ENCODE measurements around the gene CAMTA1.

The CAMTA1 gene

GRCh38 chr1:7098641-7099040, 313.4 kb downstream of the CAMTA1 start:
- Histone ChIP-seq H3K9ac (ENCODE audit: low read length) (no peak overlapping the region), H3K4me2 (ENCODE audit: low read depth, low read length) (no peak overlapping the region), H4K20me1 (ENCODE audit: insufficient read depth, low read length) (no peaks in the 10 kb centered on the region), H3K4me1 (ENCODE audit: low read length) (no peaks in the 10 kb centered on the region), H2AFZ (ENCODE audit: low read length) (no peak overlapping the region), H3K36me3 (replicated peaks; ENCODE audit: insufficient read depth, low read length) (no peaks in the 10 kb centered on the region), H3K9me2 (replicated peaks; ENCODE audit: insufficient read depth, low read length) (no peaks in the 10 kb centered on the region), H3K9me3 (replicated peaks; ENCODE audit: insufficient read depth, low read length) (no peaks in the 10 kb centered on the region), H3K79me2 (ENCODE audit: low read length) (no peaks in the 10 kb centered on the region), H3F3A (ENCODE audit: insufficient read depth, low read length) (no peaks in the 10 kb centered on the region), H3K4me3 (ENCODE audit: low read length) (no peak overlapping the region), H3K27ac (ENCODE audit: low read length) (no peak overlapping the region), H3K27me3 (replicated peaks; ENCODE audit: insufficient read depth, low read length) (peaks cover 95% of the 10 kb centered on the region)
- DNase-seq: no peak
- TF ChIP-seq EZH2 (optimal IDR thresholded peaks at IDR 0.05; ENCODE audit: low read depth, low read length) (no peak), EZH2phosphoT487 (IDR thresholded peaks at IDR 0.05; ENCODE audit: low read length) (no peak), CTCF (IDR thresholded peaks at IDR 0.05; ENCODE audit: low read length) (no peak)

GRCh38 chr1:7100479-7100878, 315.2 kb downstream of the CAMTA1 start:
- H4K20me1 ChIP-seq (ENCODE audit: insufficient read depth, low read length): no peaks in the 10 kb centered on the region
- H3K79me2 ChIP-seq (ENCODE audit: low read length): no peaks in the 10 kb centered on the region
- H3K27me3 ChIP-seq (replicated peaks; ENCODE audit: insufficient read depth, low read length): peaks cover 91% of the 10 kb centered on the region
- TF ChIP-seq CTCF (IDR thresholded peaks at IDR 0.05; ENCODE audit: low read length) (no peak), EZH2phosphoT487 (IDR thresholded peaks at IDR 0.05; ENCODE audit: low read length) (no peak), EZH2 (optimal IDR thresholded peaks at IDR 0.05; ENCODE audit: low read depth, low read length) (no peak)
- no peaks in the 10 kb centered on the region for H3K9me3 ChIP-seq (replicated peaks; ENCODE audit: insufficient read depth, low read length)
- H3K4me1 ChIP-seq (ENCODE audit: low read length): no peaks in the 10 kb centered on the region
- H3K4me3 ChIP-seq (ENCODE audit: low read length): no peak overlapping the region
- no peak overlapping the region for H2AFZ ChIP-seq (ENCODE audit: low read length)
- H3K9me2 ChIP-seq (replicated peaks; ENCODE audit: insufficient read depth, low read length): no peaks in the 10 kb centered on the region
- DNase-seq: no peak
- H3K27ac ChIP-seq (ENCODE audit: low read length): no peak overlapping the region
- H3K4me2 ChIP-seq (ENCODE audit: low read depth, low read length): no peak overlapping the region
- no peak overlapping the region for H3K9ac ChIP-seq (ENCODE audit: low read length)
- no peaks in the 10 kb centered on the region for H3K36me3 ChIP-seq (replicated peaks; ENCODE audit: insufficient read depth, low read length)
- H3F3A ChIP-seq (ENCODE audit: insufficient read depth, low read length): no peaks in the 10 kb centered on the region

GRCh38 chr1:7101187-7101586, 315.9 kb downstream of the CAMTA1 start:
- Histone ChIP-seq H3K9me2 (replicated peaks; ENCODE audit: insufficient read depth, low read length) (no peaks in the 10 kb centered on the region), H3K4me3 (ENCODE audit: low read length) (no peak overlapping the region), H3K27ac (ENCODE audit: low read length) (no peak overlapping the region), H2AFZ (ENCODE audit: low read length) (no peak overlapping the region), H3K4me2 (ENCODE audit: low read depth, low read length) (no peak overlapping the region), H3K4me1 (ENCODE audit: low read length) (no peaks in the 10 kb centered on the region), H3K79me2 (ENCODE audit: low read length) (no peaks in the 10 kb centered on the region), H3K27me3 (replicated peaks; ENCODE audit: insufficient read depth, low read length) (peaks cover 90% of the 10 kb centered on the region), H3K9ac (ENCODE audit: low read length) (no peak overlapping the region), H3F3A (ENCODE audit: insufficient read depth, low read length) (no peaks in the 10 kb centered on the region), H3K9me3 (replicated peaks; ENCODE audit: insufficient read depth, low read length) (no peaks in the 10 kb centered on the region), H3K36me3 (replicated peaks; ENCODE audit: insufficient read depth, low read length) (no peaks in the 10 kb centered on the region), H4K20me1 (ENCODE audit: insufficient read depth, low read length) (no peaks in the 10 kb centered on the region)
- DNase-seq: no peak
- TF ChIP-seq EZH2phosphoT487 (IDR thresholded peaks at IDR 0.05; ENCODE audit: low read length): no peak
- TF ChIP-seq CTCF (IDR thresholded peaks at IDR 0.05; ENCODE audit: low read length): no peak
- no peak for TF ChIP-seq EZH2 (optimal IDR thresholded peaks at IDR 0.05; ENCODE audit: low read depth, low read length)
